GM21529 (cell line): Measurements from ENCODE around the gene TRPM5.
A peak's percentile ranks its signal among the peaks of the same experiment; 100 is the strongest.

Experiments
- ATAC-seq: cut with Tn5 transposase; IDR thresholded peaks from one replicate; pipeline ENCODE4 v1.9.1; 2021; ENCODE audit not compliant: unreplicated experiment

The TRPM5 gene

DNA sequence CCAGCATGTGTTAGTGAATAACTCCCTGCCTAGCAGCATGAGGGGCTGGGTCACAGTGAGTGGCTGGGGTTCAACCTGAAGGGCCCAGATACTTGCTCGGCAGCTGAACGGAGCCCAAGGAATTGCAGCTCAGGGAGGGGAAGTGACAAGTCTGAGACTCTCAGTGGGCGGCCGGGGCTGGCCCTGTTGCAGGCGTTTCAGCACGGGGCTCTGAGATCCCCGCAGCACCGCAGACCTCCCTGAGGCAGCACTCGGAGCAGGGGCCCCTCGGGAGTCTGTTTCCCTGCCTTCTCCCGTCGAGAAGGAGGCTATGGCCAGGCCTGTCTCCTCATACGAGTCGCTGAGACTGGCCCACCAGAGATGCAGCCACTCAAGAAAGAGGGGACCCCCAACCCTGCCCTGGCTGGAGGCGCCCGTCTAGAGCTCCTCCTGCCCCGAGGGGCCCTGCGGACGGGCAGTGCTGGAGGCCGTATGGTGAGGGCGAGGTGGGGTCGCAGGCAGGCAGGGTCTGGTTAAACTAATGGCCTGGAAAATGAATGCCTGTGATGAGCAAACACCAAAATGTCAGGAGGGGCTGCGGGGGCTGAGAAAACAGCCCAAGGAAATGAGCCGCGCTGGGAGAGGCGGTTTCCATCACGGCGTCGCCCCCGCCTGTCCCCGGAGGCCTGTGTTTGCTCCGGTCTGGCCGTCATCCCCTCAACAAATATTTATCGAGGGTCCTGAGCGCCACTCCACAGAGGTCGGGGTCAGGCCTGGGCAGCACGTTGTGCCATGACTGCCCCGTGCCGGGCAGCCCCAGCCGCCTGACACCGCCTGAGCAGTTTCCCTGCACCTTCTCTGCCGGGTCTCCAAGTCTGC is 34.5 kb downstream of the TRPM5 start:
- no peak for ATAC-seq

DNA sequence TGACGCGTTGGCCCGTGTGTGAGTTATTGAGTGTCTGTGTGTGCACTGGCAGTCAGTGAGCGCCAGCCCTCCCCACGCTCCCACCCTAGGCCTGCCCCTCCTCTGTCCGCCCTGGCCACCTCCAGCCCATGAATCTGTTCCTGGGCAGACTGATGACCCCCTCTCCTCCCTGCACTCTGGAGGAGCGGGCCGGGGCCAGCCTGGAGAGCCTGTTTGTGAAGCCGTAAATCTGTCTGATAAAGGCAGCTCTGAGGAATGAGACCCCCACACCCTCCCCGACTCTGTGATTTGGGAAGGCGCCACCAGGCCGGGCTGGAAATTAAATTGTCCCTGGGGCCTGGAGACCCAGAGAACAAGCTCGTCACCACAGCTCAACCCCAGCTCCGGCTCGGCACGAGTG is 35.2 kb downstream of the TRPM5 start:
- no peak for ATAC-seq

DNA sequence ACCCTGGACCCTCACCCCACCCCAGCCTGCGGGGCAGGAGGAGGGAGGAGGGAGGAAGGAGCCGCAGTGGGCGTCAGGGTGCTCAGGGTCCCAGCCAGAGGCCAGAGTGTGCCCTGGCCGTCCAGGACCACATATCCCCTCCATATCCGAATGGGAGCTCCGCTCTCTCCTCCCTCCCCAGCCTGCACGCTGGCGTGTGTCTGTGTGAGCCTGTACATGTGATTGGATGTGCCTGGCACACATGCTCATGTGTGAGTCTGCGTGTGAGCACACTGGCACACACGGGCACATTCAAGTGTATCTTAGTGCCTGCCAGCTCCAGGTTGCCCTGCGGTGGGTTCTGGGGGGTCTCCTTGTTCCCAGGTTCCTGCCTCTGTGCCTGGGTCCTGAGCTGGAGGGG is 35.6 kb downstream of the TRPM5 start:
- ATAC-seq, result no peak

DNA sequence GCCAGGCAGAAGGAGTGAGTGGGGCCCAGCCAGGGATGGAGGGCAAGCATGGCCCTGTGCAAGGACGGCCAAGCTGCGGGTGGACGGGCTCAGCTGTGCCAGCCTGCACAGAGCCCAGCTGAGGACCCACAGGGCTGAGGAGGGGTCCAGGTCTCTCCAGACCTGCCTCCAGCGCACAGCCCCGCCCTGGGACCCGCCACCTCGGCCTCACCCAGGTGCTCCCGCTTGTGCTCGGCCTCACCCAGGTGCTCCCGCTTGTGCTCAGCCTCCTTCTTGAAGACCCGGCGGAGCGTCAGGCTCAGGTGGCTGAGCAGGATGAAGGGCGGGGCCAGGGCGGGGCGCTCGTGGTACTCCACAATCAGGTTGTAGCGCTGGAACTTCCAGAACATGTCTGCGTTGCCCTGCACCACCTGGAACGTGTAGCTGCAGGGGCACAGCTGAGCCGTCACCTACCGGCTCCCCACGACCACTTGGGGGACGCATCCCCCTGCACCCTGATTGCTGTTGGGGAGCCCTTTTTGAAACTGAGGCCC is 37.4 kb downstream of the TRPM5 start:
- ATAC-seq, result no peak

DNA sequence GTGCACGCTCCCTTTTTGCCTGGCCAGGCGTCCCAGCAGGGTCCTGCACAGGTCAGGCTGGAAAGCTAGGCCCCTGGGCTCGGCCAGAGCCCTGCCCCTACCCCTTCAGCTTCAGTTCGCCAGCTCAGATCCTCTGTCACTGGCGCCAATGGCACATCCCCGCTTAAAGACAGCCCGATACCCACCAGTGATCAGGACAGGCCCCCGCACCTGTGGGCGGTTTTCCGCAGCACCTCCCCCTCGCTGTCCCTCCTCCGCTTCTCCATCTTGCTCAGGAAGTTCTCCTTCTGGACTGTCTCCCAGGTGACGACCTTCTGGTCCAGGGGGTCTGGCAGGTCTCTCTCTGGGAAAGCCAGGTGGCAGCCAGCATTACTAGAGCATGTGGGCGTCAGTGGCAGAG is 37.9 kb downstream of the TRPM5 start:
- ATAC-seq, result no peak

DNA sequence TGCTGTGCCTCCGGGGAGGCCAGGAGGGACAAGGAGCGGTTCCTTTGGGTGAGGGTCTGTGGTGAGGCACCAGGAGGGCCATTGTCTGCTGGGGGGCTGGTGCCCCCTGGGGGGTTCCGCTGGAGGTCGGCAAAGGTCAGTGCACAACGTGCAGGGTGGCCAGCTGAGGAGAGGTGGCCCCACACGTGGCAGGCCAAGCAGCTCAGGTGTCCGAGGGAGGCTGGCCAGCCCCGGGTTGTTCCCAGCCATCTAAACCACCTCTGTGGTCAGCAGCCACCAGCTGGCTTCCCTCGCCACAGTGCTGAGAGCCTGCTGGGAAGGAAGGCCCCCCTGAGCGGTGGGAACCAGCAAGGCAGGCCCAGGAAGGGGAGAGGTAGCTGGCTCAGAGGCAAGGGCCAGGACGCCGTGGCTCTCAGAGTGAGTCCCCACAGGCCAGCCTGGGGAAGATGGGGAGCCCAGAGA is 39.5 kb downstream of the TRPM5 start:
- no peak for ATAC-seq

DNA sequence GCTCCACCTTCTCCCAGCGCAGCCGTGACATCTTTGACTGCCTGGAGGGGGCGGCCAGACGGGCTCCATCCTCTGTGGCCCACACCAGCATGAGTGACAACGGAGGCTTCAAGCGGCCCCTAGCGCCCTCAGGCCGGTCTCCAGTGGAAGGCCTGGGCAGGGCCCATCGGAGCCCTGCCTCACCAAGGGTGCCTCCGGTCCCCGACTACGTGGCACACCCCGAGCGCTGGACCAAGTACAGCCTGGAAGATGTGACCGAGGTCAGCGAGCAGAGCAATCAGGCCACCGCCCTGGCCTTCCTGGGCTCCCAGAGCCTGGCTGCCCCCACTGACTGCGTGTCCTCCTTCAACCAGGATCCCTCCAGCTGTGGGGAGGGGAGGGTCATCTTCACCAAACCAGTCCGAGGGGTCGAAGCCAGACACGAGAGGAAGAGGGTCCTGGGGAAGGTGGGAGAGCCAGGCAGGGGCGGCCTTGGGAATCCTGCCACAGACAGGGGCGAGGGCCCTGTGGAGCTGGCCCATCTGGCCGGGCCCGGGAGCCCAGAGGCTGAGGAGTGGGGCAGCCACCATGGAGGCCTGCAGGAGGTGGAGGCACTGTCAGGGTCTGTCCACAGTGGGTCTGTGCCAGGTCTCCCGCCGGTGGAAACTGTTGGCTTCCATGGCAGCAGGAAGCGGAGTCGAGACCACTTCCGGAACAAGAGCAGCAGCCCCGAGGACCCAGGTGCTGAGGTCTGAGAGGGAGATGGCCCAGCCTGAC is 41.2 kb downstream of the TRPM5 start:
- ATAC-seq, result no peak

DNA sequence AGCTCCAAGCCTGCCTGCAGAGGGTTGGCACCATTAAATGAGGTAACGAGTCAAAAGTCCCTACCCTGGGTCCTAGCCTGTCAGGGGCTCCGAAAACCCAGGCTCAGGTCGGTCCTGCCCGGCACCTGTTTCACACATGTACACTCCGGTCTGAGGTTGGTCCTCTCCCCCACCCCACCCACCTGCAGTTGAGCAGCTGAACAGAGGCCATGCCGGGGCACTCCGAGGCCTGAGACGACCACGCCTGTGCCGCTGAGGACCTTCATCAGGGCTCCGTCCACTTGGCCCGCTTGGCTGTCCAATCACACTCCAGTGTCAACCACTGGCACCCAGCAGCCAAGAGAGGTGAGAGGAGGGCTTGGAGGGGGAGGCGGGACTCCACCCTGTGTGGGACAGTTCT is 42.2 kb downstream of the TRPM5 start:
- no peak for ATAC-seq

DNA sequence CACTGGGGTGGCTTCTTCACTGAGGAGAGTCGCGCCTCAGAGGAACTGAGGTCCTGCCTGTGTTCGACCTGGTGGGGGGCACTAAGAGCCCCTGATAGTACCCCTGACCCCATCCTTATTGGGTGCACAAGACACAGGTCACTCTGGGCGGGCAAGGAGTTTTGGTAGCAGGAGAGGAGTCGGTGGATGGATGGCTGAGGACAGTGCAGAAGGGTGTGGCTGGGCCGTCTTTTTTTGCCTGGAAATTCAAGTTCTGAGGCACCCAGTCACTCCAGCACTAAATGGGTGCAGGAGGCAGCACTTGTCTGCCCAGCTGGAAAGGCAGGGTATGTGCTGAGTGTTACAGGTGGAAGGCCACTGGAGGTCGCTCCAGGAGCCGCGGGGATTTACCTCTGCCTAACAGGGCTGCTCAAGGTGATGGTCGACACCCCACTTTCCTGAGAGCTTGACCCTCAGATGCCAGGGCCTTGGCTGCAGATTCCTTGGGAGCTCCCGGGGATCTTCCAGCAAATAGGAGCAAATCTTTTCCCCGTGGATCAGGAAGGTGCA is 42.8 kb downstream of the TRPM5 start:
- ATAC-seq, result no peak

DNA sequence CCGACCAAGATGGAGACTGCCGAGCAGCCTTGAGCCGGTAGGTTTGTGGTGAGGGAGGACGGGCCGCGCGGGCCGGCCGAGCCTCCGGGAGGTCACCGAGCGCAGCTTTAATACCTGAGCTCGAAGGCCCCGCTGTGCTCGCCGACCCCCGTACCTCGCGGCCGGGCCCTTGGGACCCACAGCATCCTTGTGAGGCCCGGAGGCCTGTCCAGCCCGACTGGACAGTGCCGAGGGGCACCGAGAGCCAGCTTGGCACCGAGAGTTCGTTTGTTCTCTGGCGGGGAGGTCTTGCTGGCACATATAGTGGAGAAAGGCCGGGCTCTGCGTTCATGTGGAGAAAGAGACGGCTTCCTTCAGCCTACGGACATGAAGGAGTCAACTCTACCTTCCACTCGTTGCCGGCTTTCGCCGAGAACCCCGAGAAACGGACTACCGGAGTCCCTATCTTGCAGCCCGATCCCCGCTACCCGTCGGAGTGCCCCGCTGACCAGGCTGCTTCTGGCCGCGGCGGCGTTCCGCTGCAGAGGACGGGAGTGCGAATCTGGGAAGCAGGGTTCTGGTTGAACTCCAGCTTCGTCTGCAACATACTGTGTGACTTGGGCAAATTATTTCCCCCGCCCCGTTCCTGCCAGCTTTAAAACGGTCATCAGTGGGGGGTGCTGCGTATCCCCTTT is 43.4 kb downstream of the TRPM5 start:
- peak; percentile 4 for ATAC-seq

DNA sequence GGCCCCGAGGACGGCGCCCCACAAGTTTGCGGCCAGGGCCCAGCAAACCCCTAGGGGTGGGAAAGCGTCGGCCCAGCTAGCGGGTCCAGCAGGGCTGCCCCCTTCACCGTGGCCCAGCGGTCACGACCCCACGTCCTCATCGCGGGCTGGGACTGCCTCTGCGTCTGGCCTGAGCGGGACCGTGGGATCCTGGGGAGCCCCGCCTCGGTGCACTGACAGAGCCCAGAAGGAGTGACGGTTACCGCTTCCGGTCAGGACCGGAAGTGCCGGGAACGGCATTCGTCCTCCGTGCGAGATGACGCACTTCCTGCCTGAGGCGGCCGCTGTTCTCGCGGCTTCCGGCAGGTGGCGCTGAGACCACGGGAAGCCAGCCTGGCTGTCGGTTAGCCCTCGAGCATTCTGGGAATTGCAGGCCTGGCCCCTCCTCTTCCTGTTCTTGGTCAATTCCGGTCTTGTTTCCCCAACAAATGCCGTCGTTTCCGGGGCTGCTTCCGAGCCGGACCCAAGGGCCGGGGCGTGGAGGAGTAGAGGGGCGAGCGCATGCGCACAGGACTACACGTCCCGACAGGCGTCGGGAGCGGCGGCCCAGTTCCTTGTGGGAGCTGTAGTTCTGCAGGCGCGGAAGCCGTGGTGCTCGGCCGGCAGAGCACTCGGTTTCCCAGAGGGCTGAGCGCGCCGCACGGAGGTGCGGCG is 44.1 kb downstream of the TRPM5 start, which contains the start of gene TSSC4:
TSSC4 (plus strand) TSS at position 682 of the 693 bp plus-strand sequence. CDS start 1,884 bp downstream, outside the sequence.
- peak; percentile 83 for ATAC-seq

DNA sequence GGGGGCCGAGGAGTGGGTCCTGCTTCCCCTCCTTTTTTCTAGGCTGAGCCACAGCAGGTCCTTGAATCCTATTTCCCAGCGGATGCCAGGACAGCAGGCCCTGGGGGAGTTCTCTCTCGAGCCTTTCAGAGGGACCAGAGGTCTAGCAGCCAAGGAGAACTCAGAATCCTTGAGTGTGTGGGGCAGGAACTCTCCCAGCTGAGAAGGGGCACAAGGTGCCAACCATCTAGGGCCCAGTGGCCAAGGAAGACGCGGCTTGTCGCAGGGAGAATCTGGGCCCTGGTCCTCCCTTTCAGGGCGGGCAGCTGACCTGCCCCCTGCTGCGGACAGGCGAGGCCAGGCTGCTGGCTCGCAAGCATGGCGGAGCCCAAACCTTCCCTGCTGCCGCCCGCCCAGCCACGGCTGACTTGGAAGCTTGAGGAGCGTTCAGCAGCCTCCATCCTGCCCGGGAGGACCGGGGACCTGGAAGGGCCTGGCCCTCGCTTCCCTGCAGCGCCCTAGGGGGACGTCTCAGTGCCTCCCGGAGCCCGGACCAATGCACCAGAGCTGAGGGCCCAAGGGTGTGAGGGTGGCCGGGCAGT is 44.7 kb downstream of the TRPM5 start:
- ATAC-seq, result no peak

DNA sequence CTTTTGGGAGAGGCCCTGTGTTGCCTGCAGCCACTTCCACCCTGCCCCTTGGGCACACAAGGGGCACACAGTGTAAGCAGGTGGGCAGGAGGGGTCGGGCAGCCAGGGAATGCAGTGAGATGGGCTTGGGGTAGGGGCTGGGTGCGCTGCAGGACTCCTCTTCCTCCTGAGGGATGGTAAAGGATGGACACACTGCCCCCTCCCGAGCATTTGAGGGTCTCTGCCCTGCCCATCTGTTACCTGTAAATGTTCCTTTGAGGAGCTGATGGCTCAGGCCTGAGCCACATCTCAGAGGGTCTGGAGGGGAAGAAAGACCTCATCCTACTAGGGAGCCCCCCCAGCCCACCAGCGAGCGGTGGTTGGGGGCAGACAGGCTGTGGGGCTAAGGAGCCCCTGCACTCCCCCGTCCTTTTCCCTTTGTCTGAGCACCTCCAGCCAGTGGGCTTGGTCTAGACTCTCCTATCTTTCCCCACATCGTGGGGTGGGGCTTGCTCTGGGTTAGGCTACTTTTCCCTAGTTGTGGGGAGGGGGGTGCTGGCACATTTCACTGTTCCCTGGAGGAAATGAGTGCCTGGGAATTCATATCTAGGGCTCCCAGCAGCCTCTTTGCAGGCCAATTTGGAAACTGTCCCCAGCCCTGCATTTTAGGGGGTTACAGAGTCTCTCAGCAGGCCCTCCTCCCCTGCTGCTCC is 45.5 kb downstream of the TRPM5 start:
- ATAC-seq, result no peak

DNA sequence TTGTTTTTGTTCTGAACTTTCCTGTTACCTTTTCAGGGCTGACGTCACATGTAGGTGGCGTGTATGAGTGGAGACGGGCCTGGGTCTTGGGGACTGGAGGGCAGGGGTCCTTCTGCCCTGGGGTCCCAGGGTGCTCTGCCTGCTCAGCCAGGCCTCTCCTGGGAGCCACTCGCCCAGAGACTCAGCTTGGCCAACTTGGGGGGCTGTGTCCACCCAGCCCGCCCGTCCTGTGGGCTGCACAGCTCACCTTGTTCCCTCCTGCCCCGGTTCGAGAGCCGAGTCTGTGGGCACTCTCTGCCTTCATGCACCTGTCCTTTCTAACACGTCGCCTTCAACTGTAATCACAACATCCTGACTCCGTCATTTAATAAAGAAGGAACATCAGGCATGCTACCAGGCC is 47.3 kb downstream of the TRPM5 start:
- ATAC-seq, result no peak

DNA sequence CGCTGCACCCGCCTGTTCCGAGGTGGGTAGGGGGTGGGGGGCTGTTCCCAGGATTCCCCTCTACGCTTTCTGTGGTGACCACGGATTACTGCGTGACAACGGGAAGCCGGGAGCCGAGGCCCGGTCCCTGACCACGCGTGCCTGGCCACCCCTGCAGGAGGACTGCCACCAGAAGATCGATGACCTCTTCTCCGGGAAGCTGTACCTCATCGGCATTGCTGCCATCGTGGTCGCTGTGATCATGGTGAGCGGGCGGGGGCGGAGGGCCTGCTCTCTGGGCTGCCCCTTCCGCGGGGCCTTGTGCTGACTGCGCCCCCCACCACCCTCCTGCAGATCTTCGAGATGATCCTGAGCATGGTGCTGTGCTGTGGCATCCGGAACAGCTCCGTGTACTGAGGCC is 47.8 kb downstream of the TRPM5 start:
- no peak for ATAC-seq

DNA sequence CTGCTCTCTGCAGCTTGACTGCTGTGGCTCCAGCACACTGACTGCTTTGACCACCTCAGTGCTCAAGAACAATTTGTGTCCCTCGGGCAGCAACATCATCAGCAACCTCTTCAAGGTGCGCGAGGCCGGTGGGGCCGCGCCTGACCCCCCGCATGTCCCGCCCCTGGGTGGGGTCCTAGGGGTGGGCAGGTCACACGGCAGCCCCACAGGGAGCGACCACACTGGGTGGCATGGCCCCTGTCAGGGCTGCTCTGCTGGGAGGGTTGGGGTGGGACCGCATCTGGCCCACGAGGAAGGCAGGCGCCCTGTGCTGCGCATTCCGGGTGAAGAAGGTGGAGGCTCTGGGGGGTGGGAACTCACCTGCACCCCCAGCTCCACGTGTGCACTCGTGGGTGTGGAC is 48.5 kb downstream of the TRPM5 start:
- no peak for ATAC-seq

DNA sequence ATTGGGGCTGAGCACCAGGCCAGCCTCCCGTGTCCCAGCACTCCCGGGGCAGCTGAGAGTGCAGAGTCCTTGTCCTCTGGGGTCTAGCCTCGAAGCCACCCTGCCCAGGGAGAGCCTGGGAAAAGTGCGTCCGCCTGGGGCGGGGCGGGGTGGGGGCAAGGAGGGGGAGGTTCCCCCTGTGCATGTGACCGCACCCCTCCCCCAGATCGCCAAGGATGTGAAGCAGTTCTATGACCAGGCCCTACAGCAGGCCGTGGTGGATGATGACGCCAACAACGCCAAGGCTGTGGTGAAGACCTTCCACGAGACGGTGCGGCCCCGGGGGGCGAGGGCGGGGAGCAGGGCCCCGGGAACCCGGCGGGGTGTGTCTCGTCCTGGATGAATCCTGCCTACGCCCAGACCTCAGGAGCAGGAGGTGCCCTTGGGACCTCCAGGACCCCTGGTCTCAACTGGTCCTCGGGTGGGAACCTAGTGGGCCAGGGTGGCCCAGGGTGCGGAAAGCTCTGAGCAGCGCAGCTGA is 49.0 kb downstream of the TRPM5 start:
- ATAC-seq, result no peak

DNA sequence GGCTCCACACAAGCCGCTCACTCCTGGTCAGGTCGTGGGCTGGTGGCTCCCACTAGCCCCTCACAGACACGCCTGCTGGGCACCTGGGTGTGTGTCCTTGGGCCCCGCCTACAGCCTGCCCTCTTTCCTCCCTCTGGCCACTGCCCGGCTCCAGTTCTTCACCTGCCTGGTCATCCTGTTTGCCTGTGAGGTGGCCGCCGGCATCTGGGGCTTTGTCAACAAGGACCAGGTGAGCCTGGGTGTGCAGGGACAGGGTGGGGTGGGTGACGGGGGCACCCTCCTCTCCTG is 49.6 kb downstream of the TRPM5 start:
- no peak for ATAC-seq
